A673 (cell line): ENCODE results near the gene OR9A2. TPM values are rescaled to one million over a fixed set of nuclear protein-coding genes. Genes with fewer than 3 reads are reported as not detected.
A peak's percentile ranks its signal among the peaks of the same experiment; 100 is the strongest.

ENCODE experiments used
- Bru-seq: library from RNA; stranded (reverse); fragments of 400-500 nt; gene quantifications from one replicate; lab custom pipeline; 2021; lab: Mats Ljungman, UMichigan
- BruChase-seq, 2 experiments: library from RNA; stranded (reverse); fragments of 400-500 nt; gene quantifications; one replicate each; lab custom pipeline; 2021; lab: Mats Ljungman, UMichigan
- BruUV-seq: library from RNA; stranded (reverse); fragments of 400-500 nt; replicated peaks from 2 replicates; lab custom pipeline; 2021; lab: Mats Ljungman, UMichigan
- CTCF ChIA-PET: fragments of 300-600 bp; sonication (Branson Sonifier 250); formaldehyde crosslinking; loops from one replicate; lab custom pipeline; 2022; ENCODE audit warnings: antibody characterized with exemption; lab: Charles Lee
- POLR2A ChIA-PET: fragments of 300-600 bp; sonication (Branson Sonifier 250); formaldehyde crosslinking; loops from one replicate; lab custom pipeline; 2022; ENCODE audit warnings: antibody characterized with exemption; ENCODE audit not compliant: low non-redundant PET; lab: Charles Lee
- DNase-seq: peaks from one replicate; pipeline ENCODE4 v3.0.0-alpha.2; 2015; ENCODE audit warnings: low spot score
- H3K27ac ChIP-seq: fragments of 200-600 bp; sonication (generic); 2 replicates; pipeline ENCODE4 v1.5.1; 2016; ENCODE audit warnings: mixed run types, low read depth, mild to moderate bottlenecking, mixed read lengths, antibody characterized with exemption, low read length; ENCODE audit not compliant: poor library complexity, severe bottlenecking
- H3K27me3 ChIP-seq: fragments of 200-600 bp; sonication (generic); replicated peaks from 2 replicates; pipeline ENCODE4 v1.6.1; 2017; ENCODE audit warnings: mixed run types, low read depth, mild to moderate bottlenecking, mixed read lengths, antibody characterized with exemption, low read length; ENCODE audit not compliant: insufficient read depth, poor library complexity
- H3K36me3 ChIP-seq: fragments of 200-600 bp; sonication (generic); 2 replicates; pipeline ENCODE4 v1.6.1; 2016; ENCODE audit warnings: mixed run types, mild to moderate bottlenecking, mixed read lengths, antibody characterized with exemption, low read length; ENCODE audit not compliant: insufficient read depth, poor library complexity, severe bottlenecking
- H3K4me1 ChIP-seq: fragments of 200-600 bp; sonication (generic); 2 replicates; pipeline ENCODE4 v1.6.1; 2017; ENCODE audit warnings: mixed run types, mild to moderate bottlenecking, mixed read lengths, antibody characterized with exemption, low read length; ENCODE audit not compliant: insufficient read depth, poor library complexity, severe bottlenecking
- H3K4me3 ChIP-seq: fragments of 200-600 bp; sonication (generic); 2 replicates; pipeline ENCODE4 v1.5.1; 2016; ENCODE audit warnings: low read depth, mixed run types, mild to moderate bottlenecking, mixed read lengths, low read length; ENCODE audit not compliant: poor library complexity, severe bottlenecking
- H3K9me3 ChIP-seq: fragments of 200-600 bp; sonication (generic); 2 replicates; pipeline ENCODE4 v1.6.1; 2016; ENCODE audit warnings: mixed run types, low read depth, mild to moderate bottlenecking, mixed read lengths, antibody characterized with exemption, low read length; ENCODE audit not compliant: poor library complexity, severe bottlenecking
- CTCF ChIP-seq: fragments of 300-800, 200-600 bp; sonication (generic); conservative IDR thresholded peaks from 2 replicates; pipeline ENCODE4 v1.5.1; 2017; ENCODE audit warnings: low read depth, mild to moderate bottlenecking, antibody characterized with exemption, low read length, moderate library complexity, mixed read lengths
- EZH2 ChIP-seq: fragments of 200-600 bp; sonication (generic); IDR thresholded peaks from 2 replicates; pipeline ENCODE4 v1.6.1; 2017; ENCODE audit warnings: borderline replicate concordance, low read depth, mild to moderate bottlenecking, mixed read lengths, antibody characterized with exemption, low read length; ENCODE audit not compliant: poor library complexity, severe bottlenecking
- intact Hi-C: fragments of 100-400 bp; cut with micrococcal nuclease; formaldehyde crosslinking; loops from one replicate; pipeline ENCODE4 v1.10.0; 2022; ENCODE audit not compliant: unreplicated experiment
- long read RNA-seq: library from polyadenylated mRNA; stranded (forward); transcript quantifications from one replicate; pipeline ENCODE4 v2.0.0, GENCODE V29; 2022
- total RNA-seq: library from RNA; stranded (reverse); gene quantifications from 2 replicates; pipeline ENCODE4 v1.2.3, GENCODE V29; 2021

OR9A2 gene, protein sequence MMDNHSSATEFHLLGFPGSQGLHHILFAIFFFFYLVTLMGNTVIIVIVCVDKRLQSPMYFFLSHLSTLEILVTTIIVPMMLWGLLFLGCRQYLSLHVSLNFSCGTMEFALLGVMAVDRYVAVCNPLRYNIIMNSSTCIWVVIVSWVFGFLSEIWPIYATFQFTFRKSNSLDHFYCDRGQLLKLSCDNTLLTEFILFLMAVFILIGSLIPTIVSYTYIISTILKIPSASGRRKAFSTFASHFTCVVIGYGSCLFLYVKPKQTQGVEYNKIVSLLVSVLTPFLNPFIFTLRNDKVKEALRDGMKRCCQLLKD
- total RNA-seq (not detected in 2 replicates), Bru-seq, nascent RNA (not detected), BruChase-seq, experiment 1, labeled RNA remaining after a 2-hour chase (percentile 26 among the genes with signal in this experiment), BruChase-seq, experiment 2, labeled RNA remaining after a 6-hour chase (percentile 21 among the genes with signal in this experiment)
- long read RNA-seq = 0 reads

DNA sequence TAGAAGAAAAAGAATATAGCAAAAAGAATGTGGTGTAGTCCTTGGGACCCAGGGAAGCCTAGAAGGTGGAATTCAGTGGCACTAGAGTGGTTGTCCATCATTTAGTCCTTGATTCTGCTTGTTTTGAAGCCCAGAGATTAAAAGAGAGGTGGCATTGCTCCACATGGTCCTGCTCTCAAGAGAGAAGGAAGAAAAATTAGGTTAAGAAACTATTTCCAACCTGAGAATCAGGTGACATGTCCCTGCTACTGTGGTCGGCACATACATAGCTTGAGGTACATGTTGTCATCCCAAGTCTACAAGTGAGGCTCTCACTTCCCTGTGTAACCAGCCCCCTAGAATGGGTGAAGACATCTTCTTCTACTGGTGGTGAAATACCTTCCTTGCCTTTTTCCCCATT lies at the start of gene OR9A2:
Gene OR9A2, minus strand, starts transcription at position 101 of the 400 bp plus-strand sequence. Its CDS starts 0 bp downstream, at position 101.
- Histone ChIP-seq H3K36me3 (no peaks in the 10 kb centered on the region), H3K9me3 (no peaks in the 10 kb centered on the region), H3K4me1 (no peaks in the 10 kb centered on the region), H3K27me3 (peaks cover 39% of the 10 kb centered on the region), H3K4me3 (no peak within 1 kb of the TSS), H3K27ac (no peak within 1 kb of the TSS)
- CTCF ChIA-PET = interaction anchor here (0.6 kb wide), 1 partner anchor 133 kb away, joined by 7 read pairs; no protein-coding TSS in a partner anchor
- intact Hi-C loops = no loop called here
- BruUV-seq = no TSS peak
- DNase-seq = no peak
- POLR2A ChIA-PET = no interaction called here
- TF ChIP-seq CTCF = no peak
- TF ChIP-seq EZH2 = no peak

DNA sequence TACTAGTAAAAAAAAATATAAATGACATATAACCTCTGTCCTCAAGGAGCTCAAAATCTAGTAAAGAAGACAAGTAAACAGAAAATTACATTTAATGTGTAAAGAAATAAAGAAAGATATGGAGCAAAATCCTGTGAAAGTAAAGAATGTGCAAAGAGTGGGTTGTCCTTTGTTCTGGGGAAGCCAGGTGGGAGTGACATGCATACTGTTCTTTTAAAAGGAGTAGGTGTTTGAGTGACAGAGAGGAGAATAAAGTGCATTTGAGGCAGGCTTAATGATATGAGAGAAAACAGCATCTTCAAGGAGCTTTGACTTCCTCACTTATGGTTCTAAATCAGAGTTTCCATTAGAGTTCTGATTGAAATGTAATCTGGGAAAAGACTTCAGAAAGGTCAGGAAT lies 47.2 kb upstream of the OR9A2 start:
- ChIA-PET CTCF (no interaction called here), POLR2A (no interaction called here)
- Histone ChIP-seq H3K36me3 (no peaks in the 10 kb centered on the region), H3K9me3 (no peaks in the 10 kb centered on the region), H3K4me3 (no peak overlapping the region), H3K4me1 (no peaks in the 10 kb centered on the region), H3K27me3 (no peaks in the 10 kb centered on the region), H3K27ac (no peak overlapping the region)
- no TSS peak for BruUV-seq
- DNase-seq = no peak
- TF ChIP-seq EZH2 (no peak), CTCF (no peak)
- intact Hi-C loops = no loop called here

- ChIA-PET POLR2A (no interaction called here), CTCF (no interaction called here)
- intact Hi-C loops = no loop called here
- TF ChIP-seq EZH2 = no peak
- no peak for TF ChIP-seq CTCF
- BruUV-seq = no TSS peak
- no peaks in the 10 kb centered on the region for H3K36me3 ChIP-seq
- H3K27ac ChIP-seq = no peak overlapping the region
- no peak overlapping the region for H3K4me3 ChIP-seq
- H3K4me1 ChIP-seq = no peaks in the 10 kb centered on the region
- DNase-seq = no peak
- H3K9me3 ChIP-seq = no peaks in the 10 kb centered on the region
- H3K27me3 ChIP-seq = no peaks in the 10 kb centered on the region
Observed at GRCh38 chr7:143073556-143073955, 46.6 kb upstream of the OR9A2 start.
